Stimulated activated CD4-positive, alpha-beta T cell treated with anti-CD3 and anti-CD28 coated beads, TNF-alpha, amount 100 ng/mL, for 4 hours (primary cell): Measurements from ENCODE around the gene MAS1L.
"Not testable (repeated sequence)": the region's sequence is repeated elsewhere in the genome, so short reads cannot be mapped to it uniquely, and the experiment has no call there.

Source experiments
- DNase-seq, 3 experiments: peaks; one replicate each; pipeline ENCODE4 v3.0.0-alpha.2; 2020; ENCODE audit warnings: low read depth in 3 of 3

The MAS1L gene

GRCh38 chr6:29483735-29484134 lies 4.0 kb downstream of the MAS1L start:
- DNase-seq, result no peak

GRCh38 chr6:29483186-29483585 lies 4.6 kb downstream of the MAS1L start:
- no peak for DNase-seq

- no peak for DNase-seq
Observed at GRCh38 chr6:29479560-29479959, 8.2 kb downstream of the MAS1L start.

GRCh38 chr6:29478740-29479139 lies 9.0 kb downstream of the MAS1L start:
- DNase-seq, result no peak

- DNase-seq, result no peak
Observed at GRCh38 chr6:29477923-29478450, 9.8 kb downstream of the MAS1L start.

- no peak for DNase-seq
Observed at GRCh38 chr6:29474996-29475395, 12.8 kb downstream of the MAS1L start.

- no peak for DNase-seq
Observed at GRCh38 chr6:29466241-29466640, 21.5 kb downstream of the MAS1L start.

- no peak for DNase-seq
Observed at GRCh38 chr6:29465801-29466200, 22.0 kb downstream of the MAS1L start.

- DNase-seq, result no peak
Observed at GRCh38 chr6:29465279-29465678, 22.5 kb downstream of the MAS1L start.

- DNase-seq, result no peak
Observed at GRCh38 chr6:29462022-29462421, 25.7 kb downstream of the MAS1L start.

- no peak for DNase-seq
Observed at GRCh38 chr6:29461021-29461814, 26.5 kb downstream of the MAS1L start.

GRCh38 chr6:29456971-29457370 lies 30.8 kb downstream of the MAS1L start, which contains the start of the genes OR11A1 and OR2H1:
TSS of gene OR11A1 (minus strand) at chr6:29457071. CDS start at chr6:29427641, 29,430 bp downstream.
TSS of gene OR2H1 (plus strand) at chr6:29457155. CDS start at chr6:29461770, 4,615 bp downstream.
- DNase-seq, result no peak

- no peak for DNase-seq
Observed at GRCh38 chr6:29451471-29452193, 36.1 kb downstream of the MAS1L start.

- DNase-seq, result no peak
Observed at GRCh38 chr6:29447670-29448069, 40.1 kb downstream of the MAS1L start.

- not testable (repeated sequence) for DNase-seq
Observed at GRCh38 chr6:29444031-29444430, 43.7 kb downstream of the MAS1L start.

GRCh38 chr6:29442719-29443118 lies 45.0 kb downstream of the MAS1L start:
- no peak for DNase-seq

- no peak for DNase-seq
Observed at GRCh38 chr6:29439006-29439405, 48.8 kb downstream of the MAS1L start, which contains the start of gene OR10C1. TSS of gene OR10C1 (plus strand) at chr6:29439306. CDS start at chr6:29440016, 710 bp downstream.

GRCh38 chr6:29436730-29437129 lies 51.0 kb downstream of the MAS1L start:
- not testable (repeated sequence) for DNase-seq
